GM12872 (cell line): ENCODE data around the gene CAB39.

Experiments used
- CTCF ChIP-seq: IDR thresholded peaks from 3 replicates; pipeline ENCODE4 v1.5.1; 2011; ENCODE audit warnings: low read depth, mild to moderate bottlenecking, low read length, moderate library complexity; ENCODE audit not compliant: insufficient read depth

The CAB39 gene

GRCh38 chr2:230719340-230719739, 6.7 kb downstream of the CAB39 start:
- no peak for TF ChIP-seq CTCF

GRCh38 chr2:230721712-230722111, 9.1 kb downstream of the CAB39 start:
- TF ChIP-seq CTCF = no peak

GRCh38 chr2:230722207-230722885, 9.7 kb downstream of the CAB39 start:
- no peak for TF ChIP-seq CTCF

- TF ChIP-seq CTCF = no peak
Measured at GRCh38 chr2:230723363-230723762, 10.7 kb downstream of the CAB39 start.

GRCh38 chr2:230731512-230731911, 18.9 kb downstream of the CAB39 start:
- no peak for TF ChIP-seq CTCF

GRCh38 chr2:230732914-230733401, 20.3 kb downstream of the CAB39 start:
- no peak for TF ChIP-seq CTCF

- TF ChIP-seq CTCF = no peak
Measured at GRCh38 chr2:230734247-230735175, 21.9 kb downstream of the CAB39 start.
